Astrocyte of the hippocampus (primary cell): Measurements from ENCODE around the gene PLEKHA1.

ENCODE experiments used
- DNase-seq: peaks from one replicate; pipeline ENCODE4 v3.0.0; 2011; ENCODE audit warnings: low read depth, low spot score

Gene PLEKHA1

DNA sequence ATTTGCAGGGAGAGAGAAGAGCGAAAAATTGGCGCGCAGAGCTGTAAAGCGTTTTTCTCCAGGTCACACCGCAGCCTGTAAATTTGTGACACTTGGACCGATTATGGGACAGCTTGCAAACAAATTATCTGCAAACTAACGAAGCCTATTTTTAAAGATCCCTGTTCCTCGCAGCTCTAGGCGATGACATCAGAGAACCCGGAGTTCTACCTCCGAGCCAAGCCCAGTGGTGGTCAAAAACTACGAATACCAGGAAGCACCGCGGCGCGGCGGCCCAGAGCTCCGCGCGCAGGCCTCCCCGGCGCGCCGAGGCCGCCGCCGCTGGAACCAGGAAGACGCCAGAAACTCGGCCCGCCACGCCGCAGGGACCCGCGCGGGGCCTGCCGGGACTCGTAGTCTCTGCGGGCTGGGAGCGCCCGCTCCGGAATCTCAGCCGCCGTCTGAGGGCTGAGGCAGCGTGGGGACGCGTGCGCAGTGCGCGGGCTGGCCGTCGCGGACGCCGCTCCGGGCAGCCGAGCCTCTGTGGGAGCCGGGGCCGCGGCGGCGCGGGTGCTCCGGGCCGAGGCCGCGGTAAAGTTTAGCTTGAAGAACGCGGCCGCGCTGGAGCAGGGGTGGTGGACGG is at the start of gene PLEKHA1:
Gene PLEKHA1 (plus strand): TSS at position 472 of the 622 bp plus-strand sequence. CDS start 18,493 bp downstream, outside the sequence.
- DNase-seq = peak; percentile 99

DNA sequence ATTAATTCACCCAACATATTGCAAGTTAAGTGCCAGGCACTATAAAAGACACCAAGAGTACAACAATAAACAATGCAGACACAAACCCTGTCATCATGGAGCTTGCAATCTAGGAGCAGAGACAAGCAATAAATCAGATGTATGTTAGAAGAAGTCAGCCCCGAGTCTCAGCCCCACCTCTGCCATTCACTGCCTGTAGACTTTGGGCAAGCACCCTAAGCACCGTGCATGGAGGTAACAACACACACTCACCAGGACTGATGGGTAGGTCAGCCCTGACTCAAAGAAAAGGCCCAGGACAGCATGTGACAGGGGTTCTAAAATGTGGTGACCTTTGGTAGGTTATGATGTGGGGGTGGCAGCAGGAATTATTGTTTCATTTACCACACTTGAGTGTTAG is 49.3 kb upstream of the PLEKHA1 start:
- DNase-seq = no peak

DNA sequence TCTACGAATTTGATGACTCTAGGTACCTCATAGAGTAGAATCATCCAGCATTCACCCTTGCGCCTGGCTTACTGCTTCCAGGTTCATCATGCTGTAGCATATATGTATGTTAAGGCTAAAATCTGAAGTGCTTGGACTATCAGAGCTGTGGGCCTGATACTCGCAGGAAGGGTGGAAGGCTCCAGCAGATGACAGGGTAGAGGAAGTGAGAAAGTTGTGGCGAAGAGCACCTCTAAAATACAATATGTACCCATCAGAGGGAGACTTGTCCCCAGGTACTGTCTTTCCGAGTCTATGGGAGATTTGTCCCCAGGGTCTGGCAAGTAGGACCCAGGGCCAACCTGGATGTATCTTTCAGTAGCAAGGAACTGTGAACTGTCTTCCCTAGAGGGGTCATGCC is 48.1 kb upstream of the PLEKHA1 start:
- no peak for DNase-seq

DNA sequence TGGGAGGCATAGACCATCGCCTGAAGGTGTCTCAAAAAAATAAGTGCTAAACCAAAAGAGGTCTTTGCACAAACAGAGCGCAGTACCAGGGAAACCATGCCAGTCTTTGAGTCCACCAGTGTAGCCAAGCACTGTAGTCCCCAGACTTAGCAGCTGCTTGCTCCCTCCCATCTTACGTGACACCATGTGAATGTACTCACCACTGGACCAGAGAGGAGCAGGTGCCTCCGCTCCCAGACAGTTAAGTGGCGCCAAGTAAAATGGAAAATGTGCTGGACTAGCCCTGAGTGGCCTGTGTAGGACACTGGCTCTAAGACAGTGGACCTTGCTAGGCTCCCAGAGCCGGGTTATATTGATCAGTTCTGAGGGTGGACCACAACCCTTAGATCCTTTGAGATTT is 47.7 kb upstream of the PLEKHA1 start:
- no peak for DNase-seq

DNA sequence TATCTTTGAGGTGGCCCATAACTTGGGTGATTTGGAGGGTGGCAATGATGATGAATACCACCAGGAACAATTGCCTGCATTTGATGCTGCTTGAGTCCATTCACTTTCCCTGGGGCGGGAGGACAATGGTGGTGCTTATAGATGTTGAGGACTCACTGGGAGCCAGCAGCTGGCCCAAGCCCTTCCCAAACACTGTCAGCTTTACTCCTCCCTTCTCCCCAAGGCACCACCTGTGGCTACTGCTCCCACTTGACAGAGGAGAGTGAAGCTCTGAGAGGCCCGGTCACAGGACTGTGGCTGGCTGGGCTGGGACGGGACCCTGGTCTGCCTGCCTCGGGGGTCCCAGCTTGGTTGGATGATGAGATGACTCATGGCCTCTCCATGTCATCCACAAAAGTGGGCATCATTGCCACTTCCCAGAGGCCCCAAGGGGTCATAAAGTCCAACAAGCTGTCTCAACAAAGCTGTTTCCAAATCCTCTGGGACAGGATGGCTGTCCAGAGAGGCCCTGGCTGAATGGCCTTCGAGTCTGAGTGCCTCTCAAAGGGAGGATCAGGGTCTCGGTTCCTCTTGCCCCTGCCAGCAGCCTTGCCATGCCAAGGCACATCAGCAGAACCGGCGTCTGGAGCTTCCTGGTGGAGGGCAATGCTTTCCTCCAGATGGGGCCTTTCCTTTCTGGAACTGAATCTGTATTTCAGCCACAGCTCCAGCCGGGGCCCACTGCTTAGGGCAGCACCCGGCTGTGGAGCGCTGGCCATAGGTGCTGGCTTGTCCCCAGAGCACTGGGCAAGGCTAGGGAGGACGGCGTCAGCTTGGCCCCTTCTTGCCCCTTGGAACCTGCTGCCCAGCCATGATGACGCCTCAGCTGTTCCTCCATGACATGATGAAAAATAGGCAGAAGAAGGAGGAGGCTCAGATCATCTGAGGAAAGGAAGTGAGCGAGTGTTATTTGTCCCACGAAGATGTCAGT is 47.0 kb upstream of the PLEKHA1 start:
- no peak for DNase-seq

DNA sequence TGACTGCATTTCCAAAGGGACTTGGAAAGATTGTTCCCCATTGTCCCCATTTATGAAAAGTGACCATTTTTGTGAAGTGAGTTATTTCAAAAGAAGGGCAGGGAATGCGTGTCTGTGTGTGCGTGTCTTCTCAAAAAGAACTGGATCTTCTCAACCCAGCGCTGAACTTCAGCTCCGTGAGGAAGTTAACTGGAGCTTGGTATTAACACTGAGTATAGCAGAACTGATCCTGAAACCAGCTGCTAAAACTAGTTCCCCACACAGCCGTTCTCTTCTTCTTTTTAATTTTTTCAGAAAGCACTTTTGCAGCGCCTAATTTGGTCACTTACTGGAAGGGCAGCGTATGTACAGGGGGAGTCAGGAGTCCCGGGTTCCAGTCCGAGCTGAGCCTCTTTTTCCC is 45.8 kb upstream of the PLEKHA1 start:
- DNase-seq = no peak

DNA sequence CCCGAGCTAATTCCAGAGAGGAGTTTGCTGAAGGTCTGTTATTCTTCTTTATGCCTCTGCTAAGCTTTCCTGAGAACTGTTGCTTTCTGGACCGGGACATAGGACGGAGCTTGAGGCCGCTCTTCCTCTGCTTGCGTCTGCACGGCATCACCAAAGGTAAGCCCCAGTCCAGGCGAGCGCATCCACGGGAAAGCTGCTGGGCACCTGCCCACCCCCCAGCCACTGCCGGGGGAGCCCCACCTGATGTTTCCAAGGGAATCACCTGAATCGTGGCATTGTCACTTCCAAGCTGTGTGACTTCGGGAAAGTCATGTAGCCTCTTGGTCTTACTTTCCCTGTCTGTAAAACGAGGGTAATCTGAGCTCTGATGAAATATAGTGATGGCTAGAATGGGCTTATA is 45.1 kb upstream of the PLEKHA1 start:
- DNase-seq = no peak

DNA sequence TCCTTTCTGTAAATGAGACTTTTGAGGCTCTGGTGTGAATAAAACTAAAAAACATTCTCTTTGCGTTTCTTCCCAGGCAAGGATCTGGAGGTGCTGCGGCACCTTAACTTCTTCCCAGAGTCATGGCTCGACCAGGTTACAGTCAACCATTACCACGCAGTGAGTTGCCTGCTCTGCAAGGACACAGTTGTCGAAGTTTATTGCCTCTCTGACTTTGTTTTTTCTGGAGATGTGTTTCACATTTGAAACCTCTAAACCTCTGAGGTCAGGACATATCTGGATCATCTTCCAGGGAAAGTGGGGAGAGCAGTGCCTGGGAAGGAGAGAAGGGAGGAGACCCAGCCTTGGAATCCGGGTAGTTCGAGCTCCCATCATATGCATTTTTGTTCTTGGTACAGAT is 43.4 kb upstream of the PLEKHA1 start:
- no peak for DNase-seq

DNA sequence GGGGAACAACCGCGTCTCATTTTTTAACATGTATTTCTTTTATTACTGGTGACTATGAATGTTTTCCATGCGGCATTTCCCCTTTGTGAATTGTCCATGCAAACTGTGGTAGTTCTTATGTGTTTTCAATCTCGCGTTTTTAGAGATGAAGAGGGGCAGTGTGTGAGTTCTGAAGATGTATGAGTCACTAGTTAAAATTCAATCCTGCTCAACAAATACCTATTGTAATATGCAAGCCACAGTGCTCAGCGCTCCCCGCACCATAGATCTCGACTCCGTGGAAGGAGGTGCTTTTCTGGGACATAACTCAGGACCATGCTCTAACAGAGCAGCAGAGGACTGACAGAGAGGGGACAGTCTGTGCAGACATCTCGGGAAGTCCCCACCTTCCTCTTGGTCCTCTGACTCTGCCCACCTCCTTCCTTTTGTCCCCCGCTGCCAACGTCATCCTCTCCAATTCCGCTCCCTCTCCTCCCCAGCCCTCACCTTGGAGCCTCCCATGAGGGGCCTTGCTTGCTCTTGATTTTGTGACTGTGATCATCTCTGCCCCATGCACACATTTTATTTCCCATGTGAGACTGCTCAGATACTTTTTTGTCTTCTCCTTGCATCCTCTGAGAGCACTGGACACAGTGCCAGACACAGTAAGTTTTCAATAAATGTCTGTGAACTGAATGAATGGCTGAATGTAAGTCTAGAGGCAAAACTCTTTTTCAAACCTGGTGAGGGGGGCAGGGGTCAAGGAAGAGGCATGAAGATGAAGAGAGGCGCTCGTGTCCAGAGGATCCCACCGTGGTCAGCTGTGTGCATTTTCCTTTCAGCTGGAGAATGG is 42.7 kb upstream of the PLEKHA1 start:
- DNase-seq = peak; percentile 68

DNA sequence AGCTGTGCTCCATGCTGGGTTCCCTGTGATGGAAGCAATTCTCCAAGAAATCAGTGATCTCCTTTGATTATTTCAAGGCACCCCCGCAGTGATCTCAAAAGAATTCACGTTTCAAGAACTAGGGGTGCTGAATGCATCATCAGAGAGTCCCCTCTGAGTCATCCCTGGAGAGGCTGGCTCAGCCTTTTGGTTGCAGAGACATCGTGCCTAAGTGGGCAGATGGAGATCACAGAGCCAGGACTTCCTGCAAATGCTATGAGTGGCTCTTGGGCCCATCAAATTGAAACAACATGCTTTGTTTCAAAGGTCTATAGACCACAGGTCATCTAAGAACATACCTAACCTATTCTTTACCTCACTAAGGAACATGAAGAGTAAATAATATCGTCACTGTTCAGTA is 41.5 kb upstream of the PLEKHA1 start:
- DNase-seq = no peak

DNA sequence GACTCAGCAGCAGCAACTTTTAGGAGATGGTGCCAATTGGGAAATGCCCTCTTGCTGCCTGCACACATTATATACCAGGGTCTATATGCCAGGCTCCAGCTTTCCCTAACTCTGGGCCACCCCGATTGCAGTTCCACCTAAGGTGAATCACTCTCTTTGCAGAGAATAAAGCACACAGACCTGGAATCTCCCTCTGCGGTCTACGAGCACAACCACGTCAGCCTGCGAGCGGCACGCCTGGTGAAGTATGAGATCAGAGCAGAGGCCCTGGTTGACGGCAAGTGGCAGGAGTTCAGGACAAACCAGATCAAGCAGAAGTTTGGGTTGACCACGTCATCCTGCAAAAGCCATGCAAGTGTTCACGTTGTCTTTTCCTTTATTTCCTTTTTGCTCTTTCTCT is 38.2 kb upstream of the PLEKHA1 start:
- no peak for DNase-seq

DNA sequence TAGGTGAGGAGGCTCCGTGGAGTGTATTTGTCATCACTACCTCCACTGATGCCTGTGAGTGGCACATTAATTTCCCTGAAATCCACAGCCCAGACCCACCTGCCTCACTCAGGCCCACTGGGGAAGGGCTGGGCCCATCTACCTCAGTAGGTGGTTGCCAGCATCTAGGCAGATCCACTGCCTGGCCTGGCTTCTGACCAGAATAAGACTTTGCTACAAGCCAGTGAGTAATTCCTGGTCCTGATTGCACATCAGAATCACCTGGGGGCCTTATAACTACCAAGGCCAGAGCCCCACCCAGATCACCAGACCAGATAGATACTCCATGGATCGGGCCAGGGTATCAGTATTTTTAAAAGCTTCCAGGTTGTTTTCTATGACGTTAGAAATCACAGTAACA is 37.5 kb upstream of the PLEKHA1 start:
- no peak for DNase-seq

DNA sequence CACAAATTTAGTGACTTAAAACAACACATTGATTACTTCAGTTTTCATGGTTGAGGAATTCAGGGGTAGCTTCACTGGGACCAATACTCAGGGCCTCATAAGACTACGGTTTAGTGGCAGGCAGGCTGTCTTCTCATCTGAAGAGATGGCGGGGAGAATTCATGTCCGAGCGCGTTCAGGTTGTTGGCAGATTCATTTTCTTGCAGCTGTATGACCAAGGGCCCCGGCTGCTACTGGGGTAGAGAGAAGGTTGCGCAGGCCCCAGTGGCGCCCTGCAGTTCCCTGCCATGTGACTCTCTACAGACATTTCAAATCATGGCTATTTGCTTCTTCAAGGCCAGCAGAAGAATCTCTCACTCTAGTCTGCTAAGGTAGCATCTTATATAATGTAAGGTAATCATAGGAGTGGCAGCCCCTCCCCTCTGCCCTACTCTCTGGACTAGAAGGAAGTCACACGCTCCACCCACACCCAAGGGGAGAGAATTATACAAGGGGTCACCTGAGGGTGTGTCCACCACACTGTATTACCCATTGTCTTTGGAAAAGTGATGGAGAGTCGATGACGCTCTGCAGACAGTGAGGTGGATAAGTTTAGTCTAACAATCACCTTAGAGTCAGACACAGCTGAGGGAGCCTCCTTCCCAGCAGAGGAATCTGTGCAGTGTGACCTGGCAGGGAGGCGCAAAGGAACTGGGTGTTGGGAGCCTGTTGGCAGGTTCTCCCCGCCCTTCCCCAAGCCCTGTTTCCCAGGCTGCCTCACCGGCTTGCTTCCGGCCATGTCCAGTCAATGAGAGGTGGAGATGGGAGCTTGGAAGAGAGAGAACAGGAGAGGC is 35.7 kb upstream of the PLEKHA1 start:
- DNase-seq = no peak

DNA sequence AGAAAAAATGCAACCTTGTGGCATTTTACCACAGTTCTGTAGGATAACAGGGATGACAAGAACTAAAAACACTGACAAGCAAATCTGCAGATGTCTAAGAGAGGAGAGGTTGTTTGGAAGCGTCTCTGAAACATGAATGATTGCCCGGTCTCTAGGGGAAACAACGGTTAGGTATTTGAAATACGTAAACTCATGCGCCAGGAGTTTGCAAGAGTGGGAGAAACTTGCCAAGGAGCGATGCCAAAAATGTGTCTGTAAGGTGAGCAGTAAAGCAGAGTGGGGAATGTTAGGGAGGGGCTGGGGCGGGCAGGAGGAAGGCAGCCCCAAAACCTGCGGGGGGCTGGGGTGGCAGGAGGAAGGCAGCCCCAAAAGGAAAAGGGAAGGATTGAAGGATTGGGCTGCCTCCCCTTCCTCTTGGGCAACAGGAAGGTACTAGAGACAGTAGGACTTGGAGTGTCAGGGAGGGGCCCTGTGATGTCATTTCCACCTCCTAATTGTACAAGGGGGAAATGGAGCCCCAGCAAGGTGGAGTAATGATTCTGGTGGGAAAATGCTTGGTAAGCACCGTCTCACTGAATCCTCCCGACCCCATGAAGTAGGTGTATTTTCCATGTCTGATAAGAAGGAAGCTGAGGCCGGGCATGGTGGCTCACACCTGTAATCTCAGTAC is 33.2 kb upstream of the PLEKHA1 start:
- DNase-seq = peak; percentile 81

DNA sequence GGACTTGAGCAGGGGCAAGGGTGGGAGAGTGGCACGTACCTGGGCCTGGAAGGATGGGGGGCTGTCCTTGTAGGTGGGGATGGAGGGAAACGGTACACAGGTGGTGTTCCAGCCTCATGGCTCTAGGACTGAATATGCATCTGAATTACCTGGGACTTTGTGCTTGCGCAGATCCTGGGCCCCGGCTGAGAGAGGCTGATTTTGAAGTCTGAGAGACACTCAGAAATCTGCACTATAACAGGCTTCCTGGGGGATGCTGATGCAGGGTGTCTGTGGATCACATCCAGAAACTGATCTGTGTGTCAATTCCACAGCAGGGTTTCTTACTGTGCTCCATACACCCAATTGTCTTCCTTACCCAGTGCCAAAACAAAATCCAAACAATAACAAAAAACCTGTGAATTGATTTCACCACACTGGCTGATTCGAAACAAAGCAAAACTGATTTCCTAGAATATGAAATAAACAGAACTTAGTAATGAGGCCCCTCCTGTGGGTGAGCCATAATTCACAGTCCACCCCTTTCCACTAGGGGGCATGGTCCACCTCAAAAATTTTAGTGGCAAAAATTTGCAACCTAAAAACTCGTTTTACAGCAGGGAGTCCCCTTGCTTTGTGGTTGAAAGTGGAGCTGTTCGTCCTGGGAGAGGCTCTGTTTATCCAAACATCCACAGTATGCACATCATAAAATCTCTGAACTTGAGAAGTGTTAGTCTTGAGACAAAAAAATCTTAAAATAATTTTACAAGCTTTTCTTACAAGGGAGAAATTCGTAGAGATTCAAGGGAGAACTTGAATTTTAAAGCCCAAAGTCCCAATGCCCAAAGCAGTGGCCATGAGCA is 32.0 kb upstream of the PLEKHA1 start:
- peak; percentile 70 for DNase-seq

DNA sequence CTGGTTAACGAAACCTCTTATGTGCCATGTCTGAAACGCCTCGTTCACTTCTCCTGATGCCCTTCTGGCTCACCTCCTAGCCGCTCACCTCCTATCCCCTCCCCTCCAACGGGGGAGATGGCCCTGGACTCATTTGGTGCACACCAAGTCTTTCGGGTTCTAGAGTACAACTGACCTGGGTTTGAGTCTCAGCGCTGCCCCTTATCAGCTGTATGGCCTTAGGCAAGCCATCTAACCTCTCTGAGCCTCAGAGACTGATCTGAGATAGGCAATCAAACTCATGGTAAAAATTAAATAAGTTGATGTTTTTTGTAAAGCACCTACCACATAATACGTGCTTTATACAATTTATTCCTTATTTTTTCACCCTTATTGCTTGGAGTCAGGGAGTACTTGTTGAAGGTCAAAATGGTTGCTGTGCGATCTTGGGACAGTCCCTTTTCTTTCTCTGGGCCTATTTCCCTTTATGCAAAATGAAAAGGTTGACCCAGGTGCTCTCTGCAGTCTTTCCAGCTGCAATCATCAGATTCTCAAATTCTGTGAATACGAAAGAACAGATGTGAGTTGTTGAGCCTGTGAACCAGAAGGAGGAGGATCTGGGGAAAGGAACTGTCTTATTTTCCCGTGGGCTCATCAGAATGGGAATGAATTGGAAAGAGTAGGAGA is 31.2 kb upstream of the PLEKHA1 start:
- DNase-seq = no peak

DNA sequence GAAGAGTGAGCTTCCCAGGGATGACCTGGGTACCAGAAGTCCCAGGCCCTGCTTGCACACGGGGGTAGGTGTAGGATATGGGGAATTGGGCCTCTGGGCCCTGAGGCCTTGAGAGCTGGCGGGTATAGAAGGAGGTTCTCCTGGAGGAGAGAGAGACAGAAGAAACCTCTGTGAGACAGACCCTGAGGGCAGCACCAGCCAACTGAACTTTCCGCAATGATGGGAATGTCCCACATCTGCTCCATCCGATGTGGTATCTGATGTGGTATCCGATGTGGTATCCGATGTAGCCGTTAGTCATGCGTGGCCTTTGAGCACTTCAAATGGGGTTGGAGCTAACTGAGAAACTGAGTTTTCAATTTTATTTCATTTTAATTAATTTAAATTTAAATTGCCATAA is 30.6 kb upstream of the PLEKHA1 start:
- no peak for DNase-seq

DNA sequence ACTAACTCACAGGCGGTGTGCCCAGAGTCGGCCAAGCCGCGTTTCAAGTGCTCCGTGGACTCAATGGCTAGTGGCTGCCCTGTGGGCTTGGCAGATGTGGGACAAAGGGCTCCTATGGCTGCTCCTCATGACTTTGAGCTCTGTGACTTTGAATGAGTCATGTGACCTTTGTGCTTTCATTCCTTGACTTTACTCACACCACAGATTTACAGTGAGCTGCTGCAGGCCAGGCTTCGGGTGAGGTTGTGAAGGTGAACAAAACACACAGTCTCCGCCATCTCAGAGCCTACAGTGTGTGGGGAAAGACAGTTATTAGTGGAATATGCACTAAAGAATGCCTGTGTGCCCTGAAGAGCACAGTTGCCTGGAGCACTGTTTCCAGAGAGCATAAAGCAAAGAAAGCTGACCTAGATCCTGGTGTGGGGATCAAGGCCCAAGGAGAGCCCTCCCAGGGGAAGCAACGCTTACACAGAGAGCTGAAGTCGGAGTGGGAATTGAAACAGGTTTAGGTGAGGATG is 29.7 kb upstream of the PLEKHA1 start:
- DNase-seq = peak; percentile 32
